ENCODE data around the gene ISG20L2. TPM values are rescaled to one million over a fixed set of nuclear protein-coding genes. Genes with fewer than 3 reads are reported as not detected.

Gene ISG20L2
- total and polyA plus RNA-seq, 2 donors (not counting 3 experiments of a cell fraction or from before 2014, with no cell fraction given), result 33.2 to 35.3 TPM

GRCh38 chr1:156742801-156743200, 14.2 kb upstream of the ISG20L2 start:
- no peak for TF ChIP-seq POLR2A (IDR thresholded peaks at IDR 0.05; ENCODE audit: low read depth, low read length)
- Histone ChIP-seq H3K9me1 (replicated peaks; ENCODE audit: control insufficient read depth, extremely low read depth, insufficient read depth, low read length) (no peaks in the 10 kb centered on the region), H2AFZ (ENCODE audit: low read depth, low read length) (no peak overlapping the region), H3K4me3 (replicated peaks in 1 of 3; ENCODE audit: insufficient read depth in 1 of 3, low read depth in 1 of 3, low read length in 3 of 3) (no peak overlapping the region), H3K9ac (replicated peaks; ENCODE audit: extremely low read depth, insufficient read depth, low read length) (no peak overlapping the region), H3K4me2 (ENCODE audit: insufficient read depth, low read length) (no peak overlapping the region), H3K27me3 (ENCODE audit: control insufficient read depth in 2 of 2, insufficient read depth in 2 of 2, low read length in 2 of 2) (no peaks in the 10 kb centered on the region), H3K36me3 (ENCODE audit: control insufficient read depth in 2 of 2, extremely low read depth in 1 of 2, insufficient read depth in 2 of 2, low read length in 2 of 2) (peaks cover 11 to 17% of the 10 kb centered on the region in 2 experiments), H3K27ac (ENCODE audit: insufficient read depth, low read depth, low read length) (no peak overlapping the region), H4K20me1 (replicated peaks; ENCODE audit: control insufficient read depth, extremely low read depth, insufficient read depth, low read length) (no peaks in the 10 kb centered on the region), H3K4me1 (ENCODE audit: control insufficient read depth, extremely low read depth, insufficient read depth, low read length) (peaks cover 29% of the 10 kb centered on the region), H3K79me2 (ENCODE audit: control insufficient read depth, insufficient read depth, low read length) (peaks cover 46% of the 10 kb centered on the region), H3K9me3 (replicated peaks; ENCODE audit: control insufficient read depth, insufficient read depth, low read length) (no peaks in the 10 kb centered on the region)
- no peak for DNase-seq (ENCODE audit: low read depth, low spot score)
- CTCF ChIA-PET, result no interaction called here
- BruUV-seq (replicated peaks), result no TSS peak
- no peak for FAIRE-seq
- dilution Hi-C loops (cut with MboI; ENCODE audit: extremely low pct_ligation_motif_present, low sequenced_read_pairs) (no loop called here), intact Hi-C loops (cut with micrococcal nuclease) (loop anchor here (5.0 kb wide), 1 partner anchor 150 kb away; the partner anchor contains the start of gene PEAR1)
- POLR2A ChIA-PET, result no interaction called here

GRCh38 chr1:156742017-156742416, 13.5 kb upstream of the ISG20L2 start:
- DNase-seq (ENCODE audit: low read depth, low spot score), result no peak
- no peaks in the 10 kb centered on the region for H3K27me3 ChIP-seq (ENCODE audit: control insufficient read depth in 2 of 2, insufficient read depth in 2 of 2, low read length in 2 of 2)
- peaks cover 11 to 22% of the 10 kb centered on the region in 2 experiments for H3K36me3 ChIP-seq (ENCODE audit: control insufficient read depth in 2 of 2, extremely low read depth in 1 of 2, insufficient read depth in 2 of 2, low read length in 2 of 2)
- no peak overlapping the region for H3K4me3 ChIP-seq (replicated peaks in 1 of 3; ENCODE audit: insufficient read depth in 1 of 3, low read depth in 1 of 3, low read length in 3 of 3)
- no TSS peak for BruUV-seq (replicated peaks)
- no peaks in the 10 kb centered on the region for H4K20me1 ChIP-seq (replicated peaks; ENCODE audit: control insufficient read depth, extremely low read depth, insufficient read depth, low read length)
- TF ChIP-seq, protein P1, sequence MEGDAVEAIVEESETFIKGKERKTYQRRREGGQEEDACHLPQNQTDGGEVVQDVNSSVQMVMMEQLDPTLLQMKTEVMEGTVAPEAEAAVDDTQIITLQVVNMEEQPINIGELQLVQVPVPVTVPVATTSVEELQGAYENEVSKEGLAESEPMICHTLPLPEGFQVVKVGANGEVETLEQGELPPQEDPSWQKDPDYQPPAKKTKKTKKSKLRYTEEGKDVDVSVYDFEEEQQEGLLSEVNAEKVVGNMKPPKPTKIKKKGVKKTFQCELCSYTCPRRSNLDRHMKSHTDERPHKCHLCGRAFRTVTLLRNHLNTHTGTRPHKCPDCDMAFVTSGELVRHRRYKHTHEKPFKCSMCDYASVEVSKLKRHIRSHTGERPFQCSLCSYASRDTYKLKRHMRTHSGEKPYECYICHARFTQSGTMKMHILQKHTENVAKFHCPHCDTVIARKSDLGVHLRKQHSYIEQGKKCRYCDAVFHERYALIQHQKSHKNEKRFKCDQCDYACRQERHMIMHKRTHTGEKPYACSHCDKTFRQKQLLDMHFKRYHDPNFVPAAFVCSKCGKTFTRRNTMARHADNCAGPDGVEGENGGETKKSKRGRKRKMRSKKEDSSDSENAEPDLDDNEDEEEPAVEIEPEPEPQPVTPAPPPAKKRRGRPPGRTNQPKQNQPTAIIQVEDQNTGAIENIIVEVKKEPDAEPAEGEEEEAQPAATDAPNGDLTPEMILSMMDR (IDR thresholded peaks at IDR 0.05; ENCODE audit: extremely low read depth in 1 of 2, insufficient read depth in 1 of 2, low read depth in 1 of 2, low read length in 2 of 2), result no peak
- no peak for TF ChIP-seq MAX (IDR thresholded peaks at IDR 0.05; ENCODE audit: insufficient read depth, insufficient read length)
- no peak for TF ChIP-seq FOS (IDR thresholded peaks at IDR 0.05; ENCODE audit: borderline replicate concordance, insufficient read depth, low read length)
- peaks cover 38% of the 10 kb centered on the region for H3K79me2 ChIP-seq (ENCODE audit: control insufficient read depth, insufficient read depth, low read length)
- no peaks in the 10 kb centered on the region for H3K9me1 ChIP-seq (replicated peaks; ENCODE audit: control insufficient read depth, extremely low read depth, insufficient read depth, low read length)
- dilution Hi-C loops (cut with MboI; ENCODE audit: extremely low pct_ligation_motif_present, low sequenced_read_pairs) (no loop called here), intact Hi-C loops (cut with micrococcal nuclease) (loop anchor here (5.0 kb wide), 1 partner anchor 150 kb away; the partner anchor contains the start of gene PEAR1)
- POLR2A ChIA-PET, result no interaction called here
- CTCF ChIA-PET, result interaction anchor here (2.4 to 2.6 kb wide), 2 partner anchors 10 to 14 kb away, joined by 14 to 52 read pairs; partner anchors contain the start of genes HDGF, ISG20L2 and METTL25B
- H3K9ac ChIP-seq (replicated peaks; ENCODE audit: extremely low read depth, insufficient read depth, low read length), result no peak overlapping the region
- H3K4me1 ChIP-seq (ENCODE audit: control insufficient read depth, extremely low read depth, insufficient read depth, low read length), result peaks cover 22% of the 10 kb centered on the region
- H2AFZ ChIP-seq (ENCODE audit: low read depth, low read length), result no peak overlapping the region
- H3K4me2 ChIP-seq (ENCODE audit: insufficient read depth, low read length), result no peak overlapping the region
- H3K27ac ChIP-seq (ENCODE audit: insufficient read depth, low read depth, low read length), result no peak overlapping the region
- H3K9me3 ChIP-seq (replicated peaks; ENCODE audit: control insufficient read depth, insufficient read depth, low read length), result no peaks in the 10 kb centered on the region
- no peak for FAIRE-seq

Data from endothelial cell of umbilical vein (primary cell).